ENCODE data around the gene TRIO. TPM values are rescaled to one million over a fixed set of nuclear protein-coding genes. Genes with fewer than 3 reads are reported as not detected.

The TRIO gene
- polyA plus RNA-seq, 3 donors: 83.4 to 102 (median 96.1) TPM

DNA sequence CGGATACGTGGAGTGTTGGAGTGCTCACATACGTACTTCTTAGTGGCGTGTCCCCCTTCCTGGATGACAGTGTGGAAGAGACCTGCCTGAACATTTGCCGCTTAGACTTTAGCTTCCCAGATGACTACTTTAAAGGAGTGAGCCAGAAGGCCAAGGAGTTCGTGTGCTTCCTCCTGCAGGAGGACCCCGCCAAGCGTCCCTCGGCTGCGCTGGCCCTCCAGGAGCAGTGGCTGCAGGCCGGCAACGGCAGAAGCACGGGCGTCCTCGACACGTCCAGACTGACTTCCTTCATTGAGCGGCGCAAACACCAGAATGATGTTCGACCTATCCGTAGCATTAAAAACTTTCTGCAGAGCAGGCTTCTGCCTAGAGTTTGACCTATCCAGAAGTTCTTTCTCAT is 364.9 kb downstream of the TRIO start:
- DNase-seq (ENCODE audit: low read depth in 3 of 3, low spot score in 2 of 3): no peak

DNA sequence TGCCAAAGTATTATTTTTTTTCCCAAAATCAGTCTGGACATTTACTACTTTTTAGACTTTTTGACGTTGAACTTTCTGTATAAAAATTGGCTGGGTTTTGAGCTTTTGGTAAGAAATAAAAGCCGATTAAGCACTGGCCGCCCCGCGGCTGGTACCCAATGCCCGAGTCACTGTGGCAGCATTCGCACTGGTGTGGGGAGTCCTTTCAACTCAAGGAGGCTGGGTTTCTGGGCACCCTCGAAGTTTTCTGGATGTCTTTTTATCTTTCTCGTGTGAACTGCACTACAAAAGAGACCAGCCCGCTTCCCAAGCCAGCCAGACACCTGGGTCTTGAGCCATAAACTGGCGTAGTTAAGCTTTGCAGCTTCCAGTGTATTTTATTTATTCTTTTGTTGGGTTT is 366.4 kb downstream of the TRIO start:
- DNase-seq (ENCODE audit: low read depth in 3 of 3, low spot score in 2 of 3): no peak

DNA sequence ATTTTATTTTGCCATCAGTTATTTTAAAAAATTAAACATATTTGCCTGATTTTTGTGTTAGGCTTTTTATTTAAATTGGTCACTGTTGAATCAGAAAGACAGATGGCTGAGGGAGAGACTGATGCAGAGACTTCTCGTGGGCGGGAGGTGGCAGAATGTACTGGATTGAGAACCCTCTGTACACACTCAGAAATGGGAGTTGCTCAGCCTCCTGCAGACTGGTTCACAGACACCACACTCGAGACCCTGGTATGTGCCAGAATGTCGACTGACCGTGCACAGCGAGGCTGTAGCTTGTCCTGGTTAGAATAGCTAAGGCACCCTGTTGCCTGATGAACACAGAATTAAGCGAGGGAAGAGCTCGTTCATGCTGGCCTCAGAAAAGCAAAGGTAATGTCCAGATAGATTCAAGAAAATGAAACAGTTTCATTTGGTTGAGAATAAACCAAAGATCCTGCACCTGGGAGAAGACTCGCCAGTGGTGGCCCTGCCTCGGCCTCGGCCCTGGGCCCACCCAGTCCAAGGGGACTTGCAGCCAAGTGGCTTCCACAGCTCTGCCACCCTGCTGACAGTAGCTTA is 367.1 kb downstream of the TRIO start:
- DNase-seq (ENCODE audit: low read depth in 3 of 3, low spot score in 2 of 3): no peak

DNA sequence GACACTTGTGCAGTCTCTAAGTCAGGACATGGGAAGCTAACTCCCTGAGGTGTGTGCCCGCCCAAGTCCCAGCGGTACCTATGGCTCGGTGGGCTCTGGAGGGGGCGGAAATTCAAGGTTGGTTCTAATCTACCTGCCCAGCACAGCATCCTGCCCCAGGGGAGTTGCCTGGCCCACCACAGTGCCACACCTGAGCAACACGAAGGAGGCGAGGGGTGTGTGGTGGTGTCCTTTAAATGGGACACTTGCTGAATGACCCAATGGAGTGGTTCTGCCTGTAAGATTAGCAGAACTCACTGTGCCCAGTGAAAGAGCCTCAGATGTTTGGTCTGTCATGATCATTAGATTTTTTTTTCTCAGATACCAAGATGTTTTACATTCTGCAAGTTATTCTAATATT is 367.7 kb downstream of the TRIO start:
- DNase-seq (ENCODE audit: low read depth in 3 of 3, low spot score in 2 of 3): no peak

DNA sequence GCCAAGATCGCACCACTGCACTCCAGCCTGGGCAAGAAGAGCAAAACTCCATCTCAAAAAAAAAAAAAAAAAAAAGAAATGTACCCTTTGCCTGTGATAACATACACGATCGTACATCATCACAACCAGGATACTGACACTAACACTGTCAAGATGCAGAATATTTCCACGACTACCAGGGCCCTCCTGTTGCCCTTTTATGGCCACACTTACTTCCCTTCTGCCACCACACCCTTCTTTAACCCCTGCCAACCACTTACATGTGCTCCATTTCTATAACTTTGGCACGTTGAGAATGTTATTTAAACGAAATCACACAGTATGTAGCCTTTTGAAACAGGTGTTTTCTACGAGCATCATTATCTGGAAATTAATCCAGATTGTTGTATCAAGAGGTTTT is 369.4 kb downstream of the TRIO start:
- DNase-seq (ENCODE audit: low read depth in 3 of 3, low spot score in 2 of 3): no peak

DNA sequence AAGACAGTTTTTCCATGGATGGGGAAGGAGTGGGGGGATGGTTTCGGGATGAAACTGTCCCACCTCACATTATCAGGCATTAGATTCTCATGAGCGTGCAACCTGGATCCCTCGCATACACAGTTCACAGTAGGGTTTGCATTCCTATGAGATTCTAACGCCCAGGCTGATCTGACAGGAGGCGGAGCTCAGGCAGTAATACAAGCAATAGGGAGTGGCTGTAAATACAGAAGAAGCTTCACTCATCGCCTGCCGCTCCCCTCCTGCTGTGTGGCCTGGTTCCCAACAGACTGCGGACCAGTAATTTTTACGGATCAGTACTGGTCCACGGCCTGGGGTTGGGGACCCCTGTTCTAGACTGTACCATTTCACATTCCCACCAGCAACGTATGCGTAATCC is 370.1 kb downstream of the TRIO start:
- no peak for DNase-seq (ENCODE audit: low read depth in 3 of 3, low spot score in 2 of 3)

DNA sequence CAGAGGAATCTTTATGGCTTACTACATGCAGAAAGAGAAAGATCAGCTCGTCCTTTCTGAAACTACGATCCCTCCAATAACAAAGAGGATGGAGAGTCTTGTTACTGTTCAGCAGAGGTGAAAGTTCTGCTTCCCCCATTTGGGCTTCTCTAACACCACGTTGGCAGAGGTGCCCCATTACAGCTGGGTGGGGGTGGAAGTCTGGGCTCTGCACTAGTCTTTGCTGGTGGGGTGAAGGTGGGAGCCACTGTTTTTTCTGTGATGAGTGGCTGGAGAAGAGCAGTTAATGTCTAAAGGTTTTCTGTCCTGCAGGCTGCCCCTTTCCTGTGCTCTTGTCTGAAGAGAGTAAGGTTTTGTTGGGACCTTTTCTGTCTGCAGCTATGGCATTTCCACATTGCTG is 373.8 kb downstream of the TRIO start:
- DNase-seq (ENCODE audit: low read depth in 3 of 3, low spot score in 2 of 3): no peak

DNA sequence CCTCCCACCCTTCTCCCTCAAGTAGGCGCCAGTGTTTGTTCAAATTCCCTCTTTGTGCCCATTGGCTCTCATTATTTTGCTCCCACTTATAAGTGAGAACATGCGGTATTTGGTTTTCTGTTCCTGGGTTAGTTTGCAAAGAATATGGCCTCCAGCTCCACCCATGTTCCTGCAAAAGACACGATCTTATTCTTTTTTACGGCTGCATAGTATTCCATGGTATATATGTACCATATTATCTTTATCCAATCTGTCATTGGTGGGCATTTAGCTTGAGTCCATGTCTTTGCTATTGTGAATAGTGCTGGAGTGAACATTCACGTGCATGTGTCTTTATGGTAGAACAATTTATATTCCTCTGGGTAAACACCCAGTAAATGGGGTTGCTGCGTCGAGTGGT is 375.5 kb downstream of the TRIO start:
- no peak for DNase-seq (ENCODE audit: low read depth in 3 of 3, low spot score in 2 of 3)

DNA sequence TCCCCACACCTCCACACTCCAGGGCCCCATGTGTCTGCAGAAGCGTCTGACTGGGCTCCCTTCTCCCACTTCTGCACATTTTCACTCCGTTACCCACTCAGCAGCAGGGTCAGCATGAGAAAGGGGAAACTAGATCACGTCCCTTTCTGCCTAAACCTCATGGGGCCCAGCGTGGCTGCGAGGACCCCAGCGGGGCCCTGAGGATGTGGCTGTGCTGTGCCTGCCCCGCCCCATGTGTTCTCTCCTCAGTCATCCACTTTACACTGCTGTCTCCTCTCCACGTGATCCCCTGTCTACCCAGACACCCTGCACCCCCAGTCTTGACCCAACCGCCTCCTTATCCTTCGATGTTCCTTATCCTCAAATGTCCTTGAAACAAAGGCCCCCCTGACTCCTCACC is 378.6 kb downstream of the TRIO start:
- DNase-seq (ENCODE audit: low read depth in 3 of 3, low spot score in 2 of 3): no peak

DNA sequence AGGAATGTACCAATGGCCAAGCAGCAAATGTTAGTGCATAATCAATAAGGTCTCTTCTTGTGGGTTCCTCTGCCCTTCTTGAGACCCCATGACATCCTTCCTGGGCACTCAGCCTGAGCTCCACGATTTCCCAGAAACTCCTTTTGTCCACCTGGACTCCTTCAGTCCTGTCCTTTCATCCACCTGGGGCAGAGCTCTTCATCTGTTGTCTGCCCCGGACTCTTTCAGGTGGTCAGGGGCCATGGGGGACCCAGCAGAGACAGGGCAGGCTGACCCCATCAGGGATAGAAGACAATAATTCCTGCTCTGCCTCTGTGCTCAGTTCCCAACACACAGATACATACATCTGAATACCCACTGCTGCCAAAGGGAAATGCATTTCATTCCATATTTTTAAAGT is 379.6 kb downstream of the TRIO start:
- no peak for DNase-seq (ENCODE audit: low read depth in 3 of 3, low spot score in 2 of 3)

DNA sequence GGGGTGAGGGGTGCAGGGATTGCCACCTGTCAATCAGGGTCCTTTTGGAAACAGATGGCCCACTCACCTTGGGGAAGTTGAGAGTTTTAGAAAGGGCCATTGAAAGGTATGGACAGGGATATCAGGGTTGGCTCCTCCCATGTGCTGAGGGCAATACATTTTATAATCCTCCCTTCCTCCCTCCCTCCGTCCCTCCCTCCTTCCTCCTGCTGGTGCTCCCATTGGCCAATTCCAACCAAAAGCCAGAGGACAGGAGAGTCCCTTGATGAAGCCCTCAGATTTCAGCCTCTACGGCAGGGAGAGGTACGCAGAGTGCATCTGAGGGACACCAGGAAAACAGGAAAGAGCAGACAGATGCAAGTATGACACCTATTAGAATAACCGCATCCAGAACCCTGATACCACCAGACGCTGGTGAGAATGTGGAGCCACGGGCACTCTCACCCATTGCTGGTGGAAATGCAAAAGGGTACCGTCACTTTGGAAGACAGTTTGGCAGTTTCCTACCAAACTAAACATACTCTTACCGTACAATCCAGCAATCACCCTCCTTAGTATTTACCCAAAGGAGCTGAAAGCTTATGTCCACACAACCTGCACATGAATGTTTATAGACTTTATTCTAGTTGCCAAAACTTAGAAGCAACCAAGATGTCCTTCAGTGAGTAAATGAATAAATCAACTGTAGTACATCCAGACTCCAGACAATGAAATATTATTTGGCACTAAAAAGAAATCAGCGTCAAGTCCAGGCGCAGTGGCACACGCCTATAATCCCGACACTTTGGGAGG is 380.3 kb downstream of the TRIO start:
- DNase-seq (ENCODE audit: low read depth in 3 of 3, low spot score in 2 of 3): no peak

DNA sequence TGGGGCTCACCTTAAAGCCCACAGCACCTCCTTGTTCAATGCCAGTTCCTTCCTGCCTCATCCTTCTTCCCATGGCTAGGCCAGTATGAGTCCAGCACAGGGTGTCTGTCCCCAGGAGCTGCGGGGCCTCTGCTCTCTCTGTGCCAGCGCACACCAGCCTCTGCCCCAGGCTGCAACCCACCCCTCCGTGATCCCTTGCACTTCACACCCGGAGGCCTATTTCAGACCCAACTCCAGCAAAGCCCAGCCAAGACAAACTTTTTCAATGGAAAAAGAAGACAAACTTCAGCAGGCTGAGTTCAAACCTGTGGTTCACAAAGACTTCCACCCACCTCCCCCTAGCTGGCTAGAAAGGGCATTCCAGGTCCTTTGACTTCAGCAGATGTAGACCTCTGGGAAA is 382.3 kb downstream of the TRIO start:
- DNase-seq (ENCODE audit: low read depth in 3 of 3, low spot score in 2 of 3): no peak

DNA sequence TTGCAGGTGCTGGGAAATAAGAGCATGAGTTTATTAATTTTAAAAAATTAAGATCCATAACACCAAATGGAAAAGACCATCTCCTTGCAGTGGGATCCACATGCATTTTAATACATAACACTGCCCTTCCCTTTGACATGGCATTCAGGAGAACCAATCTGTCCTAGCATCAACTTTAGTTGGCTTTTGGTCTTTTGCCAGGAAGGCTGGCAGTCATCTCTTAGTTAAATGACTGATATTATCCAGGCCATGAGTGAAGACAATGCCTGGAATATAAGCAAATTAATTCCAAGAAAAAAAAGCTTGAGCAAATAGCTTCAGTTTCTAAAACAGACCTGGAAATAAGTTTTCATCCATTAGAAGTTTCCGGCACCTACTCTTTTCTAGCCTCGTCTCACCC is 383.4 kb downstream of the TRIO start:
- no peak for DNase-seq (ENCODE audit: low read depth in 3 of 3, low spot score in 2 of 3)

DNA sequence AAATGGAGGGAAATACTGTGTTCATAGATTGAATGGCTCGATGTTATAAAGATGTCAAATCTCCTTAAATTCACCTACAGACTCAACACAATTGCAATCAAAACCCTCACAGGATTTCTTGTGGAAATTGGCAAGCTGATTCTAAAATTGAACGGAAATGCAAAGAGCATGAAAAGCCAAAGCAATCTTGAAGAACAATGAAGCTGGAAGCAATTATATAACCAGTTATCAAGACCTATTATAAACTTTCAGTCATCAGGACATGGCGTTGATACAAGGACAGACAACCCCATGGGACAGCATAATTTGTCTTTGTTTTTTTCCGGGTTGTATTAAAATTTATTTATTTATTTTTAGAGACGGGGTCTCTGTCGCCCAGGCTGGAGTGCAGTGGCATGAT is 385.0 kb downstream of the TRIO start:
- no peak for DNase-seq (ENCODE audit: low read depth in 3 of 3, low spot score in 2 of 3)

DNA sequence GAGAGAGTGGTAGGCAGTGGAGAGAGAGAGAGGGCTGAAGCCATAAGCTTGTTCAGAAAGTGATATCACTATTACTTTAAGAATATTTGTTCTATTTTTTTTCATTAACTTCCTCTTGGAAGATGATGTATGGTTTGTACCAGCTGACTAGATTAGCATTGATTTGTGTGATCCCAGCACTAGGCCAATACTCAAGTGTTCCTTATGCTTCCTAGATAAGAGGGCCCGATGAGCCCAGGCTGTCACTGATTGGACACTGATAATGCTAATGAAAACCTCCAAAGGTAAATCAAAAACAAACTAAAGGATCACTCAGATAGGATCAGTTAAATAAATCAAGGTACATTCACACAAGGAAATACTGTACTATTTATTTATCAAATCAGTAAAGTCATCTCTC is 385.8 kb downstream of the TRIO start:
- no peak for DNase-seq (ENCODE audit: low read depth in 3 of 3, low spot score in 2 of 3)

DNA sequence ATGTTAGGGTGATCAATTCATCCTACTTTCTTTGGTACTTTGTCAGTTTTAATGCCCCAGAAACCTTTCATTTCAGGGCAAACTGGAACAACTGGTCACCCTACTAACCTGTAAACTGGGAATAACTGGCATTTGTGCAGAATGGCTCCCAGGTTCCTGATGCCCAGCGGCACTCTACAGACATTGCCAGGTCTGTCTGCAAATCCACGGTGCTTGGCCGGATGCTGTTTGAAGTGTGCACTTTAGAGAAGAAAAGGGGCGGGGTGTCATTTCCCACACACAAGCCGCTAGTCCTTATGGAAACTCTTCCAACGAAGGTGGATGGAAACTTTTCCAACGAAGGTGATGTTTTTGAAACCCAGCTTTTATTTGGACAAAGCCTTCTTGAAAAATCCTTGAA is 388.5 kb downstream of the TRIO start:
- no peak for DNase-seq (ENCODE audit: low read depth in 3 of 3, low spot score in 2 of 3)

DNA sequence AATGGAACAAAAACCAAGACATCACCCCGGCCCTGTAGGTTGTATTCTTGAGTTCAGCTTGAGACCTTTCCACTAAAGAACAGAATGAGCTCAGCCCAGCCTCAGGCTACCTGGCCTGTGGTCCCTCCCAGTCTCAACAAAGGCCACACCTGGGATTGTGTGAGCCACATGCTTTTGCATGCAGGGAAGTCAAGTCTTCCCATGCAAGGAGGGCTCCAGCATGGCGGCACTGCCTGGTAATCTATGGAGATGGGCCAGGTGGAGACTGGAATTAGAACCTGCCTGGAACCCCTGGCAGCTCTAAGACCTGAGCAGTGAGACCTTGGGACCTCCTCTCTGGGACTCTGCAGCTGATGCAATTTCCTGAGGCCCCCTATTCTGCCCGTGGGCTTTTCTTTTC is 389.0 kb downstream of the TRIO start:
- DNase-seq (ENCODE audit: low read depth in 3 of 3, low spot score in 2 of 3): no peak

DNA sequence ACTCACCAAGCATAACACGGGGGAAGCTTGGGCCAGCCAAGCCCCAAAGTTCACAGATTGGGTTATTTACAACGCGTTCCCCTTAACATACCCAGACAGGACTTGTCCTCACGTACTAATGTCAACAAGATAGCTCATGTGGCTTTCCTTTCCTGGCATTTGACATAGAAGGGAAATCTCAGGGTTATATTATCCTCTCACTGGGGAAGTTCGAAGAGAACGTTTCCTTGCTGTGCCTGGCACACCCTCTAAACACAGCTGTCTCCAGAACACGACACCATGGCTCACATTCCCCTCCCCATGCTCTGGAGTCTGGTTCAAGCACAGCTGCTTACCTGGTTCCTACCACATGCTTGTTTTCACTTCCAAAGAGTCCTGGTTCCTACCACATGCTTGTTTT is 391.6 kb downstream of the TRIO start:
- peak in 2 of 3 donors; percentile 15 to 24 for DNase-seq (ENCODE audit: low read depth in 3 of 3, low spot score in 2 of 3)

DNA sequence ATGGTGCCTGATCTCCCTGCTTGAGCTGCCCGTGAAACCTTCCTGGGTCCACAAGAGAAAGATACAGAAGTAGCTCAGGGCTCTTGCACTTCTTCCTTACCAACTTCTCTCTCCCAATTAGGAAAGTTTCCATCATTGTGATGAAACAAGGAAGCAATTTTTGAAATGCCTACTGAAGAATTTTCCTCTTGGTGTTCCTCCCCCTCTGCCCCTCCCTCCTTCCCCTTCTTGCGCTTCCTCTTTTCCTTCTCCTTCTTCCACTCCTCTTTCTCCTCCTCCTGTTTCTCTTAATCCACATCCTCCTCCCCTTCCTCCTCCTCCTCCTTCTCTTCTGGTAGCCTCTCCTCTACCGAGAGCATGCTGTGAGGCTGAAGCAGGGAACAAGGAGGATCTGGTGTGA is 402.2 kb downstream of the TRIO start:
- DNase-seq (ENCODE audit: low read depth in 3 of 3, low spot score in 2 of 3): no peak

DNA sequence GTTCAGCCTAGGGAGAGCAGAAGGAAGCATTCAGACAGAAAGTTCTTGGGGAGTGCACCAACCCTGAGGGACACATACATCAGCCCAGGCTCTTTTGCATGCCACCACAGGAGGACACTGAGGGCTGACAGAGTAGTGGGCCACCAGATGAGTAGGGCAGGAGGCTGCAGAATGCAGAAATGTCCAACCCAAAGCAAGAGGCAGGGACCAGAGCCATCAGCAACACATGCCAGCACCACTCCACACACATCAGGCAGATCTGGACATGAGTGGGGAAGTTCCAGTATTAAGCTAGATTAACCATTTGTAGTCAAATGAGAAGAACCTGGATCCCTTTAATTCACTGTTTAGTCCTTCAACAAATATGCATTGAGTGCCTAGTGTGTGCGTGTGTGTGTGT is 402.7 kb downstream of the TRIO start:
- DNase-seq (ENCODE audit: low read depth in 3 of 3, low spot score in 2 of 3): no peak

DNA sequence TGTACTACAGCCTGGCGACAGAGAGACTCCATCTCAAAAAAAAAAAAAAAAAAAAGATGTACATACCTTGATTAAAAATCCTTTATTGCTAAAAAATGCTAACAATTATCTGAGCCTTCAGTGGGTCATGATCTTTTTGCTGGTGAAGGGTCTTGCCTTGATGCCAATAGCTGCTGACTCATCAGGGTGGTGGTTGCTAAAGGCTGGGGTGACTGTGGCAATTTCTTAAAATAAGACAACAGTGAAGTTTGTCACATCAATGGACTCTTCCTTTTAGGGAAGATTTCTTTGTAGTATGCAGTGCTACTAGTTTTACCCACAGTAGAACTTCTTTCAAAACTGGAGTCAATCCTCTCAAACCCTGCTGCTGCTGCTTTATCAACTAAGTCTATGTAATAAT is 404.5 kb downstream of the TRIO start:
- no peak for DNase-seq (ENCODE audit: low read depth in 3 of 3, low spot score in 2 of 3)

DNA sequence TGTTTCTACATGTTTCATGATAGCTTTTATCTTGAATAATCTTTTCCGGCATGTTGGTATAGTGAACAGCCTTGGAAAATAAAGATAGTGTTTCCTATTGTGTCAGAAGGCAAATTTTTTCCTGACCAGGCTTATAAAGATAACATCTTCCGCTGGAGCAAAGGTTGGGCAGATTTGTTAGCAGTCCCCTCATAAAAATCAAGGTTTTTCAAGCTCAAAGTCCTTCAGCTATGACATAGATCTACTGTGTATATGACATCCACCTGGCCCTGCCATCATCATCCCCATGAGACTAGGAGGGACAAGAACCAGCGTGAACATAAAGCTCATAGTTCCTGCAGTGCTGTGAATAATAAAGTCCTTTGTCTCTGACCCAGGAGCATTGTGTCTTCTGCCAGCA is 408.1 kb downstream of the TRIO start:
- DNase-seq (ENCODE audit: low read depth in 3 of 3, low spot score in 2 of 3): no peak

DNA sequence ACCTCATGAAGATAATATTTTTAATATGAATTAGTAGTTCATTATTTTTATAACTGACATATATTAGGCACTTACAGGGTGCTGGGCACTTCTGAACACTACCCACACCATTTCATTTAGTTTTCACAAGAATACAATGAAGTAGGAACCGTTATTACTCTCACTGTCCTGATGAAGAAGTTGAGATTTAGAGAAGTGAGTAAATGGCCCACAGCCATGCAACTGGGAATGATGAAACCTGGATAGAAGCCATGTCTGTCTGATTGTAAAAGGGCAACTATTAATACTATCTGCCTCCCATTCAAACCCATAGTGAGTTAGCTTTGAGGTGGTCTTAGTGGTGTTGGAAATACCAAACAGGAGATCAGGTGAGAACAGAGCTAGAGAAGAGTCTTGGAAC is 408.9 kb downstream of the TRIO start:
- DNase-seq (ENCODE audit: low read depth in 3 of 3, low spot score in 2 of 3): no peak
